HG02763 (cell line): Measurements from ENCODE around the gene EPS15.

Source experiments
- ATAC-seq: cut with Tn5 transposase; IDR thresholded peaks from one replicate; pipeline ENCODE4 v1.9.1; 2021; ENCODE audit warnings: mild to moderate bottlenecking, moderate library complexity; ENCODE audit not compliant: unreplicated experiment

The EPS15 gene

GRCh38 chr1:51515982-51516648 lies 3.0 kb downstream of the EPS15 start:
- no peak for ATAC-seq

- no peak for ATAC-seq
Observed at GRCh38 chr1:51515312-51515960, 3.6 kb downstream of the EPS15 start.

GRCh38 chr1:51514733-51515132 lies 4.3 kb downstream of the EPS15 start:
- ATAC-seq, result no peak

GRCh38 chr1:51512606-51513005 lies 6.5 kb downstream of the EPS15 start:
- ATAC-seq, result no peak

- no peak for ATAC-seq
Observed at GRCh38 chr1:51512120-51512519, 6.9 kb downstream of the EPS15 start.

GRCh38 chr1:51509773-51510172 lies 9.3 kb downstream of the EPS15 start:
- no peak for ATAC-seq

GRCh38 chr1:51506537-51506936 lies 12.5 kb downstream of the EPS15 start:
- peak; percentile 32 for ATAC-seq

- ATAC-seq, result no peak
Observed at GRCh38 chr1:51504806-51505525, 14.1 kb downstream of the EPS15 start.

- peak; percentile 68 for ATAC-seq
Observed at GRCh38 chr1:51501218-51501630, 17.8 kb downstream of the EPS15 start.

GRCh38 chr1:51499694-51500093 lies 19.4 kb downstream of the EPS15 start:
- no peak for ATAC-seq

- ATAC-seq, result no peak
Observed at GRCh38 chr1:51498924-51499323, 20.1 kb downstream of the EPS15 start.

GRCh38 chr1:51497340-51497739 lies 21.7 kb downstream of the EPS15 start:
- no peak for ATAC-seq

GRCh38 chr1:51494138-51494830 lies 24.8 kb downstream of the EPS15 start:
- ATAC-seq, result no peak

GRCh38 chr1:51491166-51491981 lies 27.7 kb downstream of the EPS15 start:
- peak; percentile 45 for ATAC-seq

- no peak for ATAC-seq
Observed at GRCh38 chr1:51489472-51489871, 29.6 kb downstream of the EPS15 start.

- ATAC-seq, result no peak
Observed at GRCh38 chr1:51488372-51489050, 30.6 kb downstream of the EPS15 start.

- no peak for ATAC-seq
Observed at GRCh38 chr1:51487628-51488027, 31.4 kb downstream of the EPS15 start.

GRCh38 chr1:51484591-51484990 lies 34.5 kb downstream of the EPS15 start:
- ATAC-seq, result no peak

GRCh38 chr1:51482881-51483280 lies 36.2 kb downstream of the EPS15 start:
- no peak for ATAC-seq
